ENCODE results near the gene DUOXA1.

DUOXA1 gene, protein sequence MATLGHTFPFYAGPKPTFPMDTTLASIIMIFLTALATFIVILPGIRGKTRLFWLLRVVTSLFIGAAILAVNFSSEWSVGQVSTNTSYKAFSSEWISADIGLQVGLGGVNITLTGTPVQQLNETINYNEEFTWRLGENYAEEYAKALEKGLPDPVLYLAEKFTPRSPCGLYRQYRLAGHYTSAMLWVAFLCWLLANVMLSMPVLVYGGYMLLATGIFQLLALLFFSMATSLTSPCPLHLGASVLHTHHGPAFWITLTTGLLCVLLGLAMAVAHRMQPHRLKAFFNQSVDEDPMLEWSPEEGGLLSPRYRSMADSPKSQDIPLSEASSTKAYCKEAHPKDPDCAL

DNA sequence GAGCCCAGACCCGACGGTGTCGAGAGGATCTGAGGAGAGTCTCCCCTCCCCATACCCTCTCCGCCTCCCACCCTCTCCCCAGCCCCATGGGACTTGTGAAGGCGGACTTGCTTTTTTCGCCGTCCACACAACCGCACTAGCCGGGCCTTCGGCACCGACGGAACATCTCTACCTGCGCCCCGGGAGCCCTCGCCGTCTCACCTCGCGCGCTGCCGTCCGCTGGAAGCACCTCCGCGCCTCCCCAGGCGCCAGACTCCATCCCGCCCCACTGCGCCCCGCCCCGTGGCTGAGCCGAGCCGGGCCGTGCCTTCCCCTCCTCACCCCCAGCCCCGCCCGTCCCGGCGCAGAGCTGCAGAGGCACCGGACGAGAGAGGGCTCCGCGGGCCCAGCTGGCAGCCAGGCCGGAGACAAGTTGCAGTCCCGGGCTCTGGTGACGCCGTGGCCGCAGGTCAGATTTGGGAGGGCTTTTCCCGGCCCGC is at the start of gene DUOXA1, which contains the start of gene DUOX1:
Gene DUOXA1, minus strand, starts transcription at position 229 of the 479 bp plus-strand sequence. CDS start 6,865 bp downstream, outside the sequence.
Gene DUOX1, plus strand, starts transcription at position 344 of the 479 bp plus-strand sequence. CDS start 1,973 bp downstream, outside the sequence.
- no peak for DNase-seq (ENCODE audit: low spot score)

DNA sequence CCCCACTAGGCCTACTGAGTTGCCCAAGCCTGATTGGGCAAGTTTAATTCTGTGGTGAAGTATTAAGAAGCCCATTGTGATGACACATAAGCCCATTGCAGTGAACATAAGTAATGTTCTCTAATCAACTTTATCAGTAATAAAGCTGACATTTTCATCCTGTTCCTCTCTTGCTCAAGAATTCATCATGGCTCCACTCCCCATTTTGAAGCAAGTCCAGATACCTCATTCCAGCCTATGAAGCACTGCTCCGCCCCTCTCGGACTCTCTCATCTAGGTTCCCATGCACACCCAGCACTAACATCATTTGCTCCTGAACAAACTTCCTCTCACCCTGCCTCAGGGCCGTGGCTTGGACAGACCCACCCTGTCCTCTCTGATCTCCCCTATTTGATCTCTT is 47.6 kb upstream of the DUOXA1 start:
- no peak for DNase-seq (ENCODE audit: low spot score)

- DNase-seq (ENCODE audit: low spot score): no peak
Measured at GRCh38 chr15:45174577-45174976, 44.9 kb upstream of the DUOXA1 start.

- DNase-seq (ENCODE audit: low spot score): no peak
Measured at GRCh38 chr15:45174069-45174468, 44.4 kb upstream of the DUOXA1 start.

GRCh38 chr15:45171912-45172311 is 42.2 kb upstream of the DUOXA1 start:
- DNase-seq (ENCODE audit: low spot score): no peak

GRCh38 chr15:45169608-45170480 is 40.2 kb upstream of the DUOXA1 start:
- no peak for DNase-seq (ENCODE audit: low spot score)

DNA sequence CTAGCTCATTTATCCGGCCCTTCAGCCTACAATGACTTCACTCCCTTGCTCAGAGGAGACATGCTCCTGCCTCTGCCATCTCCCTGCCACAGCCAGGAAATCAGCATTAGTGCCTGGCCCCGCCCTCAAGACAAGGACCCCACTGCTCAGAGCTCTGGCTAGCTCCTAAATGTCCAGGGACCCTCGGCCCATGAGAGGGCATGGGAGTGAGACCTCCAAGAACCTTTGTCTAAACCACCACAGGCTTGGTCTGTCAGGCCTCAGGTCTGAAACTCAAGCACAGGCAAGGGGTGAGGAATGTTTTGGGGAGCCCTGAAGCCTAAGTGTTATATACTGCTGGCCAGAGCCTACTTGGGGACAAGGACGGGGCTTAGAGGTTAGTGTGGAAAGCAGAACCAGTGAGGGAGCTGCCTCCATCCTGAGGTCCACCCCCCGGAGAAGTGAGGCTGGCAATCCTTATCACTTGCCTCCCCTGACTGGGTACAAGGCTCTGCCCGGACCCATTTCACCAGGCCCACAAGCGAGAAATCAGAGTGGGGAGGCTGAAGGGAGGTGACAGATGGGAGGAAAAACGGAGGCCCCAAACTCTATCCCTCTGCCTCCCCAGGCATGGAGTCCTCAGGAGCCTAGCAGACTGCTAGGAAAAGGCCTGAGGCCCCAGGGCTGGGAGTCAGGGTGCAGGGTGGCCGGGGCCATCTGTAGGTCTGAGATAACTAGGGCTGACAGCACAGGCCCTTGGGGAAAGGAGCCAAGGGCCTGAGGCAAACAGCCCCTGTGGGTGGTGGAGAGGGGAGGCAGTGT is 39.3 kb upstream of the DUOXA1 start:
- no peak for DNase-seq (ENCODE audit: low spot score)

- DNase-seq (ENCODE audit: low spot score): no peak
Measured at GRCh38 chr15:45168286-45168685, 38.6 kb upstream of the DUOXA1 start.

- DNase-seq (ENCODE audit: low spot score): no peak
Measured at GRCh38 chr15:45167631-45168205, 38.0 kb upstream of the DUOXA1 start.

DNA sequence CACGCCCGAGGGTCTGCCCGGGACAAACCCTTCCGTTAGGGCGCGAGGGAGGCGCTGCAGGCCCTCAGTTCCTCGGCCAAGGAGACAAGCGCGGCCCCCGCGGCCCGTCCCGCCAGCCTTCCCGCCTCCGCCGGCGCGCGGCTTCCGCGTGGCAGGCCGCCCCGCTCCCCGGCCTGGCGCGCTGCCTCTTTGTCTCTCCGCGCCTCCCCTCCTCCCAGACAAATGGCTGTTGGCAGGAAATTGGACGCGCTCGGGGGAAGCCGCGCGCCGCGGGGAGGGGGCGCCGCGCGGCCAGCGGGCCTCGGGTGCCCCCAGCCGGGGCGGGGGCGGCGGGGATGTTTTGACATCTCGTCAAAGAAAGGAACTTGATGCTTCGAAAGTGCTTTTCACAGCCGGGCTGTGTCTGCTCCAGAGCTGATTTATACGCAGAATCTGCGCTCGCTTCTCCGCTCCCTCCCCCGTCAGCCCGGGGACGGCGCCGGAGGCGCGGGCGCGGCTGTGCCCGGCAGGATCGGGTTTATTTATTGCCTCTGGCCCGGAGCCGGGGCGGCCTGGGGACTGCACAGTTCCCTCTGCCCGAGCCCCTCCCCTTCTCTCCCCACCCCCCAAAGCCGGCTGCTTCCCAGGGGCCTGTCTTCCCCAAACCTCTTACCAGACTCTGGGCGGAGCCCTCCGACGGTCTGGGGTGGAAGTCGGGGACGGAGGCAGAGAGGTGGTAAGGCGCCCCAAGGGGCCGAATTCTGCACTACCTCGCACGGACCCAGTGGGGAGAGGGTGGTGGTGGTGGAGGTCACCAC is 37.4 kb upstream of the DUOXA1 start:
- DNase-seq (ENCODE audit: low spot score): peak; percentile 87

- DNase-seq (ENCODE audit: low spot score): no peak
Measured at GRCh38 chr15:45165536-45165935, 35.9 kb upstream of the DUOXA1 start.

GRCh38 chr15:45164914-45165313 is 35.2 kb upstream of the DUOXA1 start:
- DNase-seq (ENCODE audit: low spot score): no peak

- DNase-seq (ENCODE audit: low spot score): no peak
Measured at GRCh38 chr15:45163508-45163856, 33.8 kb upstream of the DUOXA1 start.

GRCh38 chr15:45162771-45163507 is 33.3 kb upstream of the DUOXA1 start:
- DNase-seq (ENCODE audit: low spot score): peak; percentile 98

DNA sequence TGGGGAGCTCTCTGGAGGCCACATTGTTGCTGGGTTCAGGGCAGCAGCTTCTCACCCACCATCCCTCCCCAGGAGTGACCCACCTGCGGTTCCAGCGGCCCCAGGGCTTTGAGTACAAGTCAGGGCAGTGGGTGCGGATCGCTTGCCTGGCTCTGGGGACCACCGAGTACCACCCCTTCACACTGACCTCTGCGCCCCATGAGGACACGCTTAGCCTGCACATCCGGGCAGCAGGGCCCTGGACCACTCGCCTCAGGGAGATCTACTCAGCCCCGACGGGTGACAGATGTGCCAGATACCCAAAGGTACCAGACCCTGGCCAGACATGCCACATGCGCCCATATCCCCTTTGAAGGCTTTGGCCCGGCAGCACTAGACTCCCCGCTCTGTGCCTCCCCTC is 32.0 kb upstream of the DUOXA1 start:
- DNase-seq (ENCODE audit: low spot score): no peak

- DNase-seq (ENCODE audit: low spot score): no peak
Measured at GRCh38 chr15:45157974-45158373, 28.3 kb upstream of the DUOXA1 start.

GRCh38 chr15:45156744-45157455 is 27.2 kb upstream of the DUOXA1 start:
- no peak for DNase-seq (ENCODE audit: low spot score)

DNA sequence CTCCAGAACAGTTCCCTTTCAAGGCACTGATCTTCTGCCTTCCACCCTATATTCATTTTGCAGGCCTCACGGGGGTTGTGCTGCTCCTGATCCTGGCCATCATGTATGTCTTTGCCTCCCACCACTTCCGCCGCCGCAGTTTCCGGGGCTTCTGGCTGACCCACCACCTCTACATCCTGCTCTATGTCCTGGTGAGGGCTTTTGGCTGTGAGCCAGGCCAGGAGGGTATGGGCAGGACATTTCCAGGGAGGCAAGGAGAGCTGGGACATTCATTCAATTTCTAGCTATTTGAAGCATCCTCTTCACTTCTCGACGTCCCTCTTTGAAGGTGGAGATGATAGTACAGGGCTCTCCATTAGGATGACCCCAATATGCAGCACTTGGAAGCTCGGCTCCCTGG is 26.1 kb upstream of the DUOXA1 start:
- no peak for DNase-seq (ENCODE audit: low spot score)

- no peak for DNase-seq (ENCODE audit: low spot score)
Measured at GRCh38 chr15:45151998-45152828, 22.5 kb upstream of the DUOXA1 start.
